Measurements from ENCODE around the gene BMERB1. TPM values are rescaled to one million over a fixed set of nuclear protein-coding genes. Genes with fewer than 3 reads are reported as not detected.
"Not testable (repeated sequence)": the region's sequence is repeated elsewhere in the genome, so short reads cannot be mapped to it uniquely, and the experiment has no call there.

BMERB1 gene
- total RNA-seq = 15.5 and 17.0 TPM in 2 replicates

- peak within 1 kb of the TSS; percentile 90 for H3K4me3 Mint-ChIP-seq
- no peaks in the 10 kb centered on the region for H3K36me3 Mint-ChIP-seq (ENCODE audit: low read depth)
- peak; percentile 85 for DNase-seq
- H3K9me3 Mint-ChIP-seq = no peaks in the 10 kb centered on the region
- H3K4me1 Mint-ChIP-seq = peaks cover 14% of the 10 kb centered on the region
- H3K27me3 Mint-ChIP-seq = peaks cover 15% of the 10 kb centered on the region
- peak within 1 kb of the TSS; percentile 65 for H3K27ac Mint-ChIP-seq
- intact Hi-C loops (cut with micrococcal nuclease) = no loop called here
These were observed at the start of gene BMERB1 for GRCh38 chr16:15434425-15435215. Gene BMERB1, plus strand, starts transcription at chr16:15434588. Its CDS starts 66 bp downstream, at chr16:15434654.

- DNase-seq; intact Hi-C loops (cut with micrococcal nuclease); H3K4me3 Mint-ChIP-seq; H3K4me1 Mint-ChIP-seq; H3K36me3 Mint-ChIP-seq (ENCODE audit: low read depth); H3K9me3 Mint-ChIP-seq; H3K27me3 Mint-ChIP-seq; H3K27ac Mint-ChIP-seq: not testable (repeated sequence)
These were observed 46.3 kb upstream of the BMERB1 start for GRCh38 chr16:15388060-15388459.

GRCh38 chr16:15389916-15390315 is 44.5 kb upstream of the BMERB1 start:
- H3K36me3 Mint-ChIP-seq (ENCODE audit: low read depth); H3K9me3 Mint-ChIP-seq; H3K4me3 Mint-ChIP-seq; H3K4me1 Mint-ChIP-seq; DNase-seq; intact Hi-C loops (cut with micrococcal nuclease); H3K27ac Mint-ChIP-seq: not testable (repeated sequence)
- H3K27me3 Mint-ChIP-seq = peaks cover 11% of the 10 kb centered on the region

GRCh38 chr16:15393025-15393424 is 41.4 kb upstream of the BMERB1 start:
- peaks cover 26% of the 10 kb centered on the region for H3K27me3 Mint-ChIP-seq
- H3K4me3 Mint-ChIP-seq; H3K9me3 Mint-ChIP-seq; DNase-seq; intact Hi-C loops (cut with micrococcal nuclease); H3K36me3 Mint-ChIP-seq (ENCODE audit: low read depth); H3K4me1 Mint-ChIP-seq; H3K27ac Mint-ChIP-seq: not testable (repeated sequence)

GRCh38 chr16:15395631-15396508 is 38.5 kb upstream of the BMERB1 start, which contains the start of gene MPV17L:
Gene MPV17L, plus strand, starts transcription at chr16:15395754. Its CDS starts 144 bp downstream, at chr16:15395898.
- H3K27me3 Mint-ChIP-seq = peaks cover 29% of the 10 kb centered on the region
- H3K27ac Mint-ChIP-seq; H3K9me3 Mint-ChIP-seq; H3K4me3 Mint-ChIP-seq; DNase-seq; H3K4me1 Mint-ChIP-seq; H3K36me3 Mint-ChIP-seq (ENCODE audit: low read depth); intact Hi-C loops (cut with micrococcal nuclease): not testable (repeated sequence)

- DNase-seq; H3K4me3 Mint-ChIP-seq; H3K36me3 Mint-ChIP-seq (ENCODE audit: low read depth); H3K4me1 Mint-ChIP-seq; intact Hi-C loops (cut with micrococcal nuclease); H3K27ac Mint-ChIP-seq; H3K9me3 Mint-ChIP-seq: not testable (repeated sequence)
- H3K27me3 Mint-ChIP-seq = peaks cover 29% of the 10 kb centered on the region
These were observed 37.9 kb upstream of the BMERB1 start for GRCh38 chr16:15396509-15396829.

DNA sequence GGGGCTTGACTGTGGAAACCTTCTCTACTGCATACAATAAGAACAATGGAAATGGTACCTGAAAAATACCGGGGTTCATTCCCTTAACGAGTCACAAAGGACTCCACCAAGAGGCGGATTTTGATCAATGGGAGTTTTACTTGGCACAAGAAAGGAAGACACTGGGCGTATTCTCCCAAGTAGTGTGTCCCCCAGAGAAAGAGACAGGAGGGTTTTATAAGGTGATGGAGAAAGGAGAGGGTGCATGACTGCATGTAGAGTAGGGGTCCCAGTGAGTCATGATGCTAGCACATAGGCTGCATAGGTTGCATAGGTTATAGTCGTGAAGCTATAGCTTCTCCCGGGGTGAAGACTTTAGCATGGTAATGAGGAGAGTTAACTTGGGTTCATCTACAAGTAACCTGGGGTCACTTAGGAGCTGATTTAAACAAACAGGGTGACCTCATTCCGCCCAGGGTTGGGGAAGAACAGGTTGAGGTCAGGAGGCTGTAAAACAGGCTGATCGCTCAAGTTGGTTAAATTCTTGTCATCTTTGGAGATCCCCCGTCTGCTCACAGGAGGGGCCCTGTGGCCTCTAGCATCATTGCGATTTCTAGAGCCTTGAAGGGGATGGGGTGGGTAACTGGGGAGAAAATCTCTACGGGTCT is 37.3 kb upstream of the BMERB1 start:
- Mint-ChIP-seq H3K27me3 (peaks cover 29% of the 10 kb centered on the region), H3K4me1 (no peaks in the 10 kb centered on the region), H3K36me3 (ENCODE audit: low read depth) (no peaks in the 10 kb centered on the region), H3K27ac (no peak overlapping the region), H3K4me3 (no peak overlapping the region), H3K9me3 (no peaks in the 10 kb centered on the region)
- intact Hi-C loops (cut with micrococcal nuclease) = no loop called here
- no peak for DNase-seq

- no peak for DNase-seq
- H3K9me3 Mint-ChIP-seq = no peaks in the 10 kb centered on the region
- H3K27me3 Mint-ChIP-seq = peaks cover 25% of the 10 kb centered on the region
- H3K27ac Mint-ChIP-seq = no peak overlapping the region
- H3K4me3 Mint-ChIP-seq = no peak overlapping the region
- H3K4me1 Mint-ChIP-seq = no peaks in the 10 kb centered on the region
- intact Hi-C loops (cut with micrococcal nuclease) = no loop called here
- no peaks in the 10 kb centered on the region for H3K36me3 Mint-ChIP-seq (ENCODE audit: low read depth)
These were observed 35.6 kb upstream of the BMERB1 start for GRCh38 chr16:15398618-15399316.

GRCh38 chr16:15399317-15399716 is 35.1 kb upstream of the BMERB1 start:
- no peak for DNase-seq
- H3K9me3 Mint-ChIP-seq = no peaks in the 10 kb centered on the region
- H3K27ac Mint-ChIP-seq = no peak overlapping the region
- peaks cover 22% of the 10 kb centered on the region for H3K27me3 Mint-ChIP-seq
- no peak overlapping the region for H3K4me3 Mint-ChIP-seq
- intact Hi-C loops (cut with micrococcal nuclease) = no loop called here
- H3K4me1 Mint-ChIP-seq = no peaks in the 10 kb centered on the region
- no peaks in the 10 kb centered on the region for H3K36me3 Mint-ChIP-seq (ENCODE audit: low read depth)

DNA sequence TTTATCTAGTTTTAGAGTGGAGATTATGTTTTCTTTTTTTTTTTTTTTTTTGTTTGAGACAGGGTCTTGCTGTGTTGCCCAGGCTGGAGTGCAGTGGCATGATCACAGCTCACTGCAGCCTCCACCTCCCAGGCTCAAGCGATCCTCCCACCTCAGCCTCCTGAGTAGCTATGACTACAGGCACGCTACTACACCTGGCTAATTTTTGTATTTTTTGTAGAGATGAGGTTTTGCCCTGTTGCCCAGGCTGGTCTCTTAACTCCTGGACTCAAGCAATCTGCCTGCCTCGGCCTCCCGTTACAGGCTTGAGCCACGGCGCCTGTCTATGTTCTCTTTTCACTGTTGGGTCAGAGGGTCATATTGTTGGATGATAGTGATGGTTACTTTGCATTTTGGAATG is 34.1 kb upstream of the BMERB1 start:
- H3K9me3 Mint-ChIP-seq; H3K4me1 Mint-ChIP-seq; intact Hi-C loops (cut with micrococcal nuclease); H3K4me3 Mint-ChIP-seq; DNase-seq; H3K36me3 Mint-ChIP-seq (ENCODE audit: low read depth); H3K27ac Mint-ChIP-seq: not testable (repeated sequence)
- peaks cover 17% of the 10 kb centered on the region for H3K27me3 Mint-ChIP-seq

GRCh38 chr16:15401972-15402371 is 32.4 kb upstream of the BMERB1 start:
- DNase-seq = no peak
- H3K4me3 Mint-ChIP-seq = no peak overlapping the region
- H3K9me3 Mint-ChIP-seq = no peaks in the 10 kb centered on the region
- peaks cover 9% of the 10 kb centered on the region for H3K27me3 Mint-ChIP-seq
- no peaks in the 10 kb centered on the region for H3K4me1 Mint-ChIP-seq
- H3K36me3 Mint-ChIP-seq (ENCODE audit: low read depth) = no peaks in the 10 kb centered on the region
- H3K27ac Mint-ChIP-seq = no peak overlapping the region
- intact Hi-C loops (cut with micrococcal nuclease) = no loop called here

DNA sequence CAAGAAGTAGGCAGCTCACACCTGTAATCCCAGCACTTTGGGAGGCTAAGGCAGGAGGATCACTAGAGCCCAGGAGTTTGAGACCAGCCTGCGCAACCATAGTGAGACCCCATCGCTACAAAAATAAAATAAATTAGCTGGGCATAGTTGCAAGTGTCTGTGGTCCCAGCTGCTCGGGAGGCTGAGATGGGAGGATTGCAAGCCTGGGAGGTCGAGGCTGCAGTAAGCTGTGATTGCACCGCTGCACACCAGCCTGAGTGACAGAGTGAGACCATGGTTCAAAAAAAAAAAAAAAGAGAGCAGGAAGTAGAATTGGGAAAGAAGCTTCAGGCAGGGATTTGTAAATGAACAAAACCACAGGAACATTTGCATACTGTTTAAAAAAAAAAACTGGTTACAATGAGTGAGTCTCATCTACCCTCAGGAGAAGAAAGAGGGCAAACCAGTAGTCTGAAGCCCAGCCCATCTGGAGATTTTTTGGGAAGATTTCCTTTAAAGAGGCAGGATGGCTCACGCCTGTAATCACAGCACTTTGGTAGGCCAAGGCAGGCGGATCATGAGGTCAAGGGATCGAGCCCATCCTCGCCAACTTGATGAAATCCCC is 30.9 kb upstream of the BMERB1 start:
- no peaks in the 10 kb centered on the region for H3K36me3 Mint-ChIP-seq (ENCODE audit: low read depth)
- no peaks in the 10 kb centered on the region for H3K9me3 Mint-ChIP-seq
- H3K4me3 Mint-ChIP-seq = no peak overlapping the region
- H3K4me1 Mint-ChIP-seq = no peaks in the 10 kb centered on the region
- H3K27ac Mint-ChIP-seq = no peak overlapping the region
- peaks cover 4% of the 10 kb centered on the region for H3K27me3 Mint-ChIP-seq
- intact Hi-C loops (cut with micrococcal nuclease) = no loop called here
- DNase-seq = no peak

DNA sequence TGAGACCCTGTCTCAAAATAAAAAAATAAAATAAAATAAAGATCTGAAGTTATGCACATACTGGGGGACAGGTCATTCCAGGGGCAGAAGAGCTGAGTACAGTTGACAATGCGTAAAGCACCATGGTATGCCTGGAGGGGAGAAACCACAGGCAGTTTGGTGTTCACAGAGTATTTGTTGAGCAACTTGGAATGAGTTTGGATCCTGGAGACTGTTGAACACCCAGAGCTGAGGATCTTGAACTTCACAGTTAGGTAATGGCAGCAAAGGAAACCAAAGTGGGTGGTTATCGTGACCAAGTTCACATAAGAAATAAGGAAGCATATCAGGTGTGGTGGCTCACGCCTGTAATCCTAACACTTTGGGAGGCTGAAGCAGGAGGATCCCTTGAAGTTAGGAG is 30.3 kb upstream of the BMERB1 start:
- H3K4me3 Mint-ChIP-seq; H3K27ac Mint-ChIP-seq; H3K9me3 Mint-ChIP-seq; intact Hi-C loops (cut with micrococcal nuclease); H3K27me3 Mint-ChIP-seq; H3K4me1 Mint-ChIP-seq; H3K36me3 Mint-ChIP-seq (ENCODE audit: low read depth); DNase-seq: not testable (repeated sequence)
